Heart right ventricle (tissue), 16 donors: ENCODE measurements around the gene IL6ST. TPM values are rescaled to one million over a fixed set of nuclear protein-coding genes. Genes with fewer than 3 reads are reported as not detected.
A peak's percentile ranks its signal among the peaks of the same experiment; 100 is the strongest.

Experiments
- ATAC-seq, 8 donors: fragments of 200-7000 bp; cut with Tn5 transposase; one replicate each; pipeline ENCODE4 v1.9.1; 2020; ENCODE audit warnings: mild to moderate bottlenecking in 8 of 8, moderate library complexity in 8 of 8, moderate number of reproducible peaks in 1 of 8
- DNase-seq, 2 donors: peaks; one replicate each; pipeline ENCODE4 v3.0.0-alpha.2; 2020
- H3K27ac ChIP-seq, 10 donors: fragments of 200-600 bp; sonication (generic) in 2 of 10; one replicate each; pipeline versions ENCODE4 v1.5.0 to v1.8.0; 2020 to 2022; ENCODE audit warnings: mild to moderate bottlenecking in 3 of 10
- H3K27me3 ChIP-seq, 7 donors: fragments of 200-600 bp; one replicate each; pipeline ENCODE4 v1.8.0; 2021 to 2022; ENCODE audit warnings: mild to moderate bottlenecking in 2 of 7
- H3K36me3 ChIP-seq, 9 donors: fragments of 200-600 bp; sonication (generic) in 1 of 9; one replicate each; pipeline versions ENCODE4 v1.5.0 to v1.8.0; 2020 to 2022; ENCODE audit warnings: mild to moderate bottlenecking in 2 of 9
- H3K4me1 ChIP-seq, 9 donors: fragments of 200-600 bp; sonication (generic) in 1 of 9; one replicate each; pipeline versions ENCODE4 v1.5.0 to v1.8.0; 2020 to 2022; ENCODE audit warnings: mild to moderate bottlenecking in 4 of 9
- H3K4me3 ChIP-seq, 10 donors: fragments of 200-600 bp; sonication (generic) in 2 of 10; one replicate each; pipeline versions ENCODE4 v1.5.0 to v1.8.0; 2020 to 2022; ENCODE audit warnings: mild to moderate bottlenecking in 7 of 10, moderate library complexity in 2 of 10
- H3K9me3 ChIP-seq, 11 donors: fragments of 200-600 bp in 10 of 11; sonication (generic) in 2 of 11; one replicate each; pipeline versions ENCODE4 v1.5.0 to v1.8.0; 2013 to 2022; ENCODE audit warnings: mild to moderate bottlenecking in 2 of 11, control low read depth in 1 of 11, moderate library complexity in 1 of 11
- WGBS, 2 donors: extraction: QIAGEN DNeasy Blood & Tissue Kit; methylation state at CpG; one replicate each; pipeline ENCODE4 v1.1.7; 2013; ENCODE audit warnings: inconsistent platforms in 1 of 2; 5-methylcytosine and 5-hydroxymethylcytosine counted together
- intact Hi-C, 10 donors: fragments of 100-400 bp; cut with DNase I; formaldehyde crosslinking; loops; one replicate each; pipeline versions ENCODE4 v1.11.1 to v1.14.2; 2022
- polyA plus RNA-seq, 2 donors: library from polyadenylated mRNA; stranded (reverse); fragments of 200-250 nt; gene quantifications; one replicate each; pipeline ENCODE4 v1.2.3, GENCODE V29; 2013
- total RNA-seq, 10 donors: library from RNA; stranded (reverse); fragmentation: NEBNext Ultra II Directional in 3 of 10; extraction: Animal tissue kit (Norgen Biotek cat#: 25700) in 3 of 10; gene quantifications; one replicate each; pipeline versions ENCODE4 v1.2.1 to v1.2.4, GENCODE V29; 2021 to 2023
- TF ChIP-seq, protein P1 (sequence below), 9 donors: fragments of 200-600 bp; sonication (generic) in 2 of 9; IDR thresholded peaks; one replicate each; pipeline versions ENCODE4 v1.5.0 to v1.8.0; 2021 to 2022; ENCODE audit warnings: antibody characterized with exemption in 9 of 9, mild to moderate bottlenecking in 5 of 9, moderate library complexity in 1 of 9
- donor health status: Arrhythmogenic right ventricular cardiomyopathy.
- donor health status: ischemic (EF 13 %, LVEDD 7.1; RV severe dilation, severe dysfunction).
- donor health status: healthy with polysubstance abuse.
- donor health status: DM: no; HTN: yes; CAD: no.
- donor health status: DM: no; HTN: no; CAD: no.
- donor health status: ischemic (EF 25% LVEDD 6.9; RV normal size, moderate dysfunction).
- donor health status: ischemic (EF 25% LVEDD 5.7; RV mildly dilated, moderate dysfunction).
- donor health status: healthy.
- donor health status: DM: yes; HTN: yes; CAD: no.
- donor health status: Ischemic cardiomyopathy.
- donor health status: ischemic (EF 35%, LVEDD 5.7; RV mildly dilated, moderate dysfunction).
- donor health status: nonischemic (EF 11% LVEDD 7.7; RV severe dilation, severe dysfunction).
- donor health status: DM: yes; HTN: yes; CAD: no.
- donor health status: PGD.
- donor health status: ischemic (EF 29% LVEDD 5.4; RV normal size, mild dysfunction).
- donor health status: nonischemic (EF 23%, LVEDD 6.1; RV moderate dilation, normal function).

The IL6ST gene
- total and polyA plus RNA-seq, 12 donors = 23.7 to 190 (median 134) TPM

- intact Hi-C loops = loop anchor here in 1 of 10 donors (5.0 kb wide), 1 partner anchor 210 kb away; no protein-coding TSS in a partner anchor
- H3K9me3 ChIP-seq = peaks cover 0 to 11% (median 0%) of the 10 kb centered on the region in 11 donors
- whole genome bisulfite sequencing, 2 donors = 89 to 92% methylated on average over 4 of the region's 4 CpGs
- peaks cover 0 to 87% (median 63%) of the 10 kb centered on the region in 9 donors for H3K4me1 ChIP-seq
- H3K27me3 ChIP-seq = no peaks in the 10 kb centered on the region
- no peak overlapping the region for H3K4me3 ChIP-seq
- TF ChIP-seq, protein P1, sequence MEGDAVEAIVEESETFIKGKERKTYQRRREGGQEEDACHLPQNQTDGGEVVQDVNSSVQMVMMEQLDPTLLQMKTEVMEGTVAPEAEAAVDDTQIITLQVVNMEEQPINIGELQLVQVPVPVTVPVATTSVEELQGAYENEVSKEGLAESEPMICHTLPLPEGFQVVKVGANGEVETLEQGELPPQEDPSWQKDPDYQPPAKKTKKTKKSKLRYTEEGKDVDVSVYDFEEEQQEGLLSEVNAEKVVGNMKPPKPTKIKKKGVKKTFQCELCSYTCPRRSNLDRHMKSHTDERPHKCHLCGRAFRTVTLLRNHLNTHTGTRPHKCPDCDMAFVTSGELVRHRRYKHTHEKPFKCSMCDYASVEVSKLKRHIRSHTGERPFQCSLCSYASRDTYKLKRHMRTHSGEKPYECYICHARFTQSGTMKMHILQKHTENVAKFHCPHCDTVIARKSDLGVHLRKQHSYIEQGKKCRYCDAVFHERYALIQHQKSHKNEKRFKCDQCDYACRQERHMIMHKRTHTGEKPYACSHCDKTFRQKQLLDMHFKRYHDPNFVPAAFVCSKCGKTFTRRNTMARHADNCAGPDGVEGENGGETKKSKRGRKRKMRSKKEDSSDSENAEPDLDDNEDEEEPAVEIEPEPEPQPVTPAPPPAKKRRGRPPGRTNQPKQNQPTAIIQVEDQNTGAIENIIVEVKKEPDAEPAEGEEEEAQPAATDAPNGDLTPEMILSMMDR (IDR thresholded peaks at IDR 0.05) = no peak
- ATAC-seq = no peak
- no peak overlapping the region for H3K27ac ChIP-seq
- peaks cover 0 to 30% (median 0%) of the 10 kb centered on the region in 9 donors for H3K36me3 ChIP-seq
- DNase-seq = no peak
These were observed 7.8 kb downstream of the IL6ST start for GRCh38 chr5:55986931-55987330.

DNA sequence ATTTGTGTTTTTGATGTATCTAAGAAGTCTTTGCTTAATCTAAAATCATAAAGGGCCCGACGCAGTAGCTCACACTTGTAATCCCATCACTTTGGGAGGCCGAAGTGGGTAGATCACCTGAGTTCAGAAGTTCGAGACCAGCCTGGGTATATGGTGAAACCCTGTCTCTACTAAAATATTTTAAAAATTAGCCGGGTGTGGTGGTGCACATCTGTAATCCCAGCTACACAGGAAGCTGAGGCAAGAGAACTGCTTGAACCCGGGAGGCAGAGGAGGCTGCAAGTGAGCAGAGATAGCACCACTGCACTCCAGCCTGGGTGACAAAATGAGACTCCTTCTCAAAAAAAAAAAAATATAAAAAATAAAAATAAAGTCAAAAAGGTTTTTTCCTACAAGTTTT, 9.6 kb downstream of the IL6ST start:
- Histone ChIP-seq H3K4me1 (peaks cover 0 to 79% (median 55%) of the 10 kb centered on the region in 9 donors), H3K27ac (no peak overlapping the region), H3K4me3 (no peak overlapping the region), H3K9me3 (peaks cover 0 to 11% (median 0%) of the 10 kb centered on the region in 11 donors), H3K27me3 (no peaks in the 10 kb centered on the region), H3K36me3 (peaks cover 0 to 47% (median 7%) of the 10 kb centered on the region in 9 donors)
- DNase-seq (no peak), ATAC-seq (no peak)
- intact Hi-C loops = loop anchor here in 1 of 10 donors (5.0 kb wide), 1 partner anchor 212 kb away; no protein-coding TSS in a partner anchor
- TF ChIP-seq, protein P1 (IDR thresholded peaks at IDR 0.05) = no peak
- WGBS, 2 donors = 87 to 95% methylated on average over 6 of the region's 6 CpGs

DNA sequence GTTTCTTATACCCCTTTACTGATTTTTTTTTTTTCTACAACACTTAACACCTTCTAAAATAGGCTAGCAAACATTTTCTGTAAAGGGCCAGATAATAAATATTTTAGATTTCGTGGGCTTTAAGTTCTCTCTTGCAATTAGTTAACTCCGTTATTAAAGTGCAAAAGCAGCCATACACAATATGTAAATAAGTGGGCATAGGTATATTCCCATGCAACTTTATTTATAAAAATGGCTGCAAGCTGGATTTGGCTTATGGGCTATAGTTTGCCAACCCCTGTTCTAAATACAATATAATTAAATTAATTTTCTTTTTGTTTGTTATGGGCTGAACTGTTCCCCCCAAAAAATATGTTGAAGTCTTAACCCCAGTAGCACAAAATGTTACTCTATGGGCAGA, 10.8 kb downstream of the IL6ST start:
- Histone ChIP-seq H3K4me3 (no peak overlapping the region), H3K27ac (no peak overlapping the region), H3K9me3 (peaks cover 0 to 11% (median 0%) of the 10 kb centered on the region in 11 donors), H3K36me3 (peaks cover 0 to 59% (median 12%) of the 10 kb centered on the region in 9 donors), H3K27me3 (no peaks in the 10 kb centered on the region), H3K4me1 (peaks cover 0 to 79% (median 50%) of the 10 kb centered on the region in 9 donors)
- intact Hi-C loops = loop anchor here in 3 of 10 donors (2.0 to 5.0 kb wide), 2 partner anchors 217 to 218 kb away; no protein-coding TSS in a partner anchor
- 86% methylated on average over 2 of the region's 2 CpGs for WGBS, 2 donors
- ATAC-seq = no peak
- no peak for DNase-seq
- TF ChIP-seq, protein P1 (IDR thresholded peaks at IDR 0.05) = no peak

GRCh38 chr5:55982957-55983381, 11.8 kb downstream of the IL6ST start:
- peaks cover 0 to 65% (median 12%) of the 10 kb centered on the region in 9 donors for H3K36me3 ChIP-seq
- ATAC-seq = peak in 6 of 8 donors; percentile 38 to 80 (median 67)
- peaks cover 0 to 11% (median 0%) of the 10 kb centered on the region in 11 donors for H3K9me3 ChIP-seq
- intact Hi-C loops = loop anchor here in 3 of 10 donors (2.0 to 5.0 kb wide), 2 partner anchors 218 to 219 kb away; no protein-coding TSS in a partner anchor
- 41 to 47% methylated on average over 5 of the region's 5 CpGs for WGBS, 2 donors
- no peak overlapping the region for H3K4me3 ChIP-seq
- H3K4me1 ChIP-seq = peaks cover 0 to 82% (median 53%) of the 10 kb centered on the region in 9 donors
- H3K27ac ChIP-seq = no peak overlapping the region
- no peak for DNase-seq
- no peaks in the 10 kb centered on the region for H3K27me3 ChIP-seq
- TF ChIP-seq, protein P1 (IDR thresholded peaks at IDR 0.05) = peak in 6 of 9 donors; percentile 3 to 56 (median 40)
